Hepatic stellate cell (primary cell): Measurements from ENCODE around the gene SORBS1.

Experiments used
- DNase-seq: peaks from one replicate; pipeline ENCODE4 v3.0.0; 2011; ENCODE audit warnings: low spot score

Gene SORBS1

DNA sequence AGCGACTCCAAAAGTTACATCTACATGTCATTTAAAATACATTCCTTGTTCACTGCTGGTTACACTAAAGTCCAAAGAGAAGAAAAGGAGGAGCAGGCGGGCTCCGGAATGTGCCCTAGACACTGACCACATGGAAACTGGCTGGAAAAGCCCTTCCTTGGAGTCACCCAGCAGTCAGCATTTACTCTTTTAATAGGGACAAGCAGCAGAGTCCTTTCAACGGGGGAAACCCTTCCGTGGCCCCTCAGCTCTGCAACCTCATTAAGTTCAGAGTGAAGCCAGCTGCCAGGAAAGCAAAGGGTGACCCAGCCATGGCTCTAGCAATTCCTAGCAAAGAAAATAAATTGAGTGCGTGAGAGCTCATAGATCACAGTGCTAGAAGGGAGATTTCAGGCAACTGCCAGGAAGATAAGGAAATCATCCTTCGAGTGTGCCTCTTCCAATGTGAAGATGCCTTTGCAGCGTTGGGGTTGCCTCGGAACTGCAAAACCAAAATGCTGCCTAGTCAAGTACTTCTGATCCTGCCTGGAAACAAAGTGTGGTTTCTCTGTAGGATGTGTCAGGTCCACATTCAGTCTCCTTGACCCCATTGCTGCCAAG, 101.6 kb downstream of the SORBS1 start:
- no peak for DNase-seq

DNA sequence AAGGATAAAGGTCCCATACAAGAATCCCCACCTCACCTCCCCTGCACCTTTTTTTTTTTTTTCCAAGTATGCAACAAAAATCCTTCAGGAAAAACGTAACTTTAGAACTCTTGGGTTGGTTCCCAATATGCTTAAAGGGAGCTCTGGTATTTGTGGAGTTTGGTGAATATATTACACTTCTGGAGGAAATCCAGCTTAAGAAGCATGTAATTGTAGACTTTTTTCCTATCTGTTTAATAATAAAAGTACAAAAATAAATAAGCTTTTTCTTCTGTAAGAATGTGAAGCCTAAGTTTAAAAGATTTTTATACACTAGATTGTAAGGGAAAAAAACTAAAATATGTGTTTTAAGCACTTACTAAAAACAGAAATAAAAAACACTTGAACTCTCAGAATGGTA, 102.3 kb downstream of the SORBS1 start:
- no peak for DNase-seq

DNA sequence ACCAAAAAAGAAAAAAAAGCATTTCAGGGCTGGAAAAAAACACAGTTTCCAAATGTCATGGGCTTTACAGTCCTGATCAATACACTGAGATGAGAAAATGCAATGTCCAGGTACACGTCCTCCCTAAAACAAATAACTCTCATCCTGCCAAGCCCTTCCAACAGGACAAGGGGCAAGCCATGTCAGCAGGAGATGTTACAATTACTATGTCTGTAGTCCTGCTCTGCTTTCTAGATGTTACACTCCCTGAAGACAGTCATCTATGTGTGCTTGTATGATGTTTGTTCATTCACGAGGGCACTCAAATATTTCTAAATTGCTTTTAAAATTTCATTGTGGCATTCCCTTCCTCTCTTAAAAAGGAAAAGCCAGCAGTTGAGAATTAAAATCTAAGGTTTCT, 103.2 kb downstream of the SORBS1 start:
- no peak for DNase-seq

DNA sequence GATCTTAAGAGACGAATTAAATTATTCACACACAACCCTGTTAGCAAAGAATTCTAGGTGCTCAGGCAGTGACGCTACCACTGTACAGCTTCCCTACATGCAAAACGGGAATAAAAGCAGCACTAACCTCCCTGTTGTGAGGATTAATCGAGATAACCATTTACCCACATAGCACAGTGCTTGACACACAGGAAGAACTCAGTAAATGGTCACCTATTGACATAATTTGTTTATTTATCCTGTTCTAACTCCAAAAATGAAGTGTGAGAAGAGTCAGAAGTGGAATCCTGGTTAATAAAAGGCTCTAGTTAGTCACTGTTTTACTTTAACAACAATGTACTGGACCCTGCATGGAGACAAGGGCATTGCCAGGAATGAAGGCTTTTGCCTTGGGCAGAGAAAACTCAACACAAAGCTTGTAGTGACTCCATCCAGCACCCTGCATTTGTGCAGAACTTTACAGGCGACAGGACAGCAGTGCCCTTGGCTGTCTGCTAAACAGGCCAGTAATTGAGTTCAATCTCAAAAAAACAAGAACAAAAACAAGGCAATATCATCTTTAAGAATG, 103.8 kb downstream of the SORBS1 start:
- no peak for DNase-seq

DNA sequence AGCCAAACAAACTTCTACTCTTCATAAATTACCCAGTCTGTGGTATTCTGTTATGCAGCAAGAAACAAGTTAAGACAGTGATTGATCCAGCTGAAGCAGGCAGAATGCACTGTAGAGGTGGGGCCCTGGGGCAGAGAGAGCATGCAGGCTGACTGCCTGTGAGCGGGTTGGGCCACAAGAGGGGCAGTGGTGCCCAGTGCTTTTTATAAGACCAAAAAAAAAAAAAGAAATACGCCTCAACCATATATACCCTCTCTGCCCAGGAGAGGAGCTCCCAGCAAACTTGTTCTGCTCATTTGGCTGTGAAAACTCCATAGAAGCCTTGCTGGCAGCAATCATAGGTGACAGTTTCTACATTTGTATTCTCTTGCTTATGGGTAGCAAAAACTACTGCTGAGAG, 104.7 kb downstream of the SORBS1 start:
- DNase-seq = no peak

DNA sequence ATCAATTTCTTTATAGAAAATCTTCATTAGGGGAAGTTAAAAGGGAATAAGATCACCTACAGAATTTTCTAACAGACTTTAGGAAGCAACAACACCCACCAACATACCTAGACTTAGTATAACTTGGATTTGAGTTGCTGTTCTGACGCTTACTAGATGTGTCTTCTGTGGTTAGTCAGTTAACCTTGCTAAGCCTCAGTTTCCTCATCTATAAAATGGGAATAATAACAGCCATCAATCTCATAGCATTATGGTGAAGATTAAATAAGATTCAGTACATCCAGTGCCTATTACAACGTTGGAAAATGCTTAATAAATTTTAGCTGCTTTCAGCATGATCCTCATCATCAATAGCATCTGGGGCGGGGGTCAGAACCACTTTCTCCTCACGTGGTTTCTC, 106.2 kb downstream of the SORBS1 start:
- DNase-seq = no peak

DNA sequence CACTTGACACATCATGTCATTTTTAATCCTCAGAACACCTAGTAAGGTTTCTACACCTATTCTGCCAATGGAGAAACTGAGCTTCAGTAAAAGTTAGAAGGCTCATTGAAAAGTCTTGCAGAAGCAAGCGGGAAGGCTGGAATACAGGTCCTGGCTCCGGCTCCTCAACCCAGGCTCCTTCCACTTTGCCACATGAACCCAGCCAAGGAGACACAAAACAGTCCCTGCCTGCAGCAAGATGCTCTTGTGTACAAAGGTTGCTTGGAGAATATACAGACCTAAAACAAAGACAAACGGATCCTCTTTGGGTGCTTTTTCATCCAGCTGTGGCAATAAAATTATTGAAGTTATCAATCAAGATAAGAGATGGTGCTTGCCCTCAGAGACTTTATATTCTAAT, 106.8 kb downstream of the SORBS1 start:
- DNase-seq = no peak

DNA sequence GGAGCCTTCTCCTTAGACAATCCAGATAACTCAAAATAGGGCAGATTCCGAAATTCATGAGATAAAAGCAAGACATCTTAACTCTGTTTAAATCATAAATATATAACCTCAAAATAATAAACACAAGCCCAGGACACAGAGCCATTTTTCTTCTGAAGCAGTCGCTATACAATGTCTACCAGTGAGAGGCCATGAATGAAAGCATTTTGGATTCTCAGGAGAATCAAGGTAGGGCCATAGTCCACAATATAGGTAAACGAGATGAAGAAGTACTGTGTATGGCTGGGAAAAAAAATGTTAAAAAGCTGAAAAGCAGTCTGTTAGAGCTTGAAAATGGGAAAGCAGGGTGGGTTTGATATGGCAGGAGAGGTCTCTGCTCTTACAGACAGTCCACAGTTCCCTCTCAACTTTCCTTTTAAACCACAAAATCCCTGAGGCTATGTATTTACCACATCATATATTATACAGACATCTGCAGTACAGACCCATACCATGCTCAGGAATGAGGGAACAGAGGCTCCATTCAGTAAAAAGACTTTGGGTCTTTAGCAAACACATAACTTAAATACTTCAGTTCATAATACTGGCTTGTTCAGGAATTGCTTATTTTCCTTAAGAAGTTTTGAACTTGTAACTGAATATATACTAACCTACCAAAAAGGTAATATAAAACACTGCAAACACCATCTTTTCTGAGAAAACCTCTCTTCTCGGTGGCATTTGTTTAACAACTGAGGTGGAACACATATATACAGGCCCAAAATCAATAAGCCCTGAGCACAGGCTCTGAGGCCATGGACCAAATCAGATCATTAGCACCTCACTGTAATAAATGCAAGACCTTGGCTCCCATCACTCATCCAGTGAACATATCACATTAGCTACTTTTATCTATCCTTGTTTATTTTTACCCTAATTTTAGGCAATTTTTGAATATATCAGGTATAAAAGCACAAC, 109.3 kb downstream of the SORBS1 start:
- DNase-seq = no peak

DNA sequence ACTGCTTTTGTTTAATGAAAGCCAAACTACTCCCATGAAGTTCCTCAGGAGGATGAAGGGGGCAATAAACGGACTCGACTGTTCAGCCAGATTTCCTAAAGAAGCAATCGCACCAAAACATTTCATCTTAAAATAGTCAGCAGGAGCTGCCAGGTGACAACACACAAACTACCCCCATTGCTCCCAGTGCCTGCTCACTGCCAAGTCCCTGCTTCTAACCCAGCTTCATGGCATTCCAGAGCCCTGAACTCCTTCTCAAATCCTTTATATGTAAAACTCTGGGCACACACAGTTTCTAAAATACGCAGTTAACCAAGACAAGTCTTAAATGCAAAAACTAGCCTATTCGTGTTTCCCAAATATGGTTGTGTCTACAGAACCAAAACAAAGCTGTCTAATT, 110.0 kb downstream of the SORBS1 start:
- no peak for DNase-seq

DNA sequence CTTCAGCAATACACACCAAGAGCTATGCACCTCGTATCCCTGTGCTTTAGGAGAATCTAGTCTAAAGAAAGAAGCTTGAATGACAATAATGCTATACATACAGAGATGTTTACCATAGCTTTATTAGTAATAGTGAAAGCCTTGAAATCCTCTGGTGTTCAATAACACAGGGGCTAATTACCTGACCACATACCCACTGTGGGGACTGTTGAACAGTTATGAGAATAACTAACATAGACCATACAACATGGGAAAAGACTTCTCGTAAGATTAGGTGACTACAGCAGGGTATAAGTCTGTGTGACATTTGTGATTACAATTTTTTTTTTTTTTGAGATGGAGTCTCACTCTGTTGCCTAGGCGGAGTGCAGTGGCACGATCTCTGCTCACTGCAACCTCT, 111.0 kb downstream of the SORBS1 start:
- no peak for DNase-seq

DNA sequence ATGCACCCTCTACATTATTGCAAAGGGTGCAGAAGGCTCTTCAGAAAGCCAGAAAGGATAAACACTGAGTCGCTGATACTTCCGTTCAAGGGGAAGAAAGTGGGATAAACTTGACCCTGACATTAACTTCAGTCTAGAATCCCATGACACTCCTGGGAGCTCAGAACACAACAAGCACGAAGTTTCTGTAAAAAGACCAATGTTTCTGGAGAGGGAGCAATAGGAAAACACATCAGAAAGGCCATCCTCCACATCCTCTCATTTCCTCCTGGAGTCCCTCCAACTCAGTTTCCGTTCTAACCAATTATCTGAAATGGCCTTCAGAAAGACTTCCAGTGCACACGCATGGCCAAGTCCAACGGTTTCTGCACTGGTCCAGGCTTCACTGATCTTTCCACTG, 113.5 kb downstream of the SORBS1 start:
- DNase-seq = no peak

DNA sequence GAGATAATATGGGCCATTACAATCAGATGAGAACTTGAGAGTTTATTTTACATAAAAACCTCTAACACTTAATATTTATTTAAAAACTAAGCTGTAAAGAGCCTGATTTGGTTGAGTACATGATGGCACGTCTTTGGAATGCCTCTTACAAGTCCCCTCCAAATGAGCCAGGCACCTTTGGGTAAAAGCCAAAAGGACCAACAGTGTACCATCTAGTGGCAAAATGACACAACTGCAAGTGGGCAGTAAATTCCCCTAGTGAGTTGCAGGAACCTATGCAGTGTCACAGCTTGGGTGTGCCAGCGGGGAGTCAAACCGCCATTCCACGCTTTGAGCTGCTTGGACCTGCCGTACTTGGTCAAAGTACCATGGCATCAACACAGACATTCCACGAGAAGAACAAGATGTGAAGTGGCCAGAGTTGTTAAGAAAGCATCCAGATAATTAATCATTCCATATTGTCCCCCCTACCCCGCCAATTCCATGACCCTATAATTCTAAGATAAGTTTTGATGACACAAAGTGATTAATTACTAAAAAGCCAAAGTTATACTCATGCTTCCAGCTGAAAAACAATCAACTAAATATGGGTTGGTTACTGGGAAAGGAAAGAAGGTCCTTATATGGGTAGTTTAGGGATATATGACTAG, 115.2 kb downstream of the SORBS1 start:
- peak; percentile 64 for DNase-seq

DNA sequence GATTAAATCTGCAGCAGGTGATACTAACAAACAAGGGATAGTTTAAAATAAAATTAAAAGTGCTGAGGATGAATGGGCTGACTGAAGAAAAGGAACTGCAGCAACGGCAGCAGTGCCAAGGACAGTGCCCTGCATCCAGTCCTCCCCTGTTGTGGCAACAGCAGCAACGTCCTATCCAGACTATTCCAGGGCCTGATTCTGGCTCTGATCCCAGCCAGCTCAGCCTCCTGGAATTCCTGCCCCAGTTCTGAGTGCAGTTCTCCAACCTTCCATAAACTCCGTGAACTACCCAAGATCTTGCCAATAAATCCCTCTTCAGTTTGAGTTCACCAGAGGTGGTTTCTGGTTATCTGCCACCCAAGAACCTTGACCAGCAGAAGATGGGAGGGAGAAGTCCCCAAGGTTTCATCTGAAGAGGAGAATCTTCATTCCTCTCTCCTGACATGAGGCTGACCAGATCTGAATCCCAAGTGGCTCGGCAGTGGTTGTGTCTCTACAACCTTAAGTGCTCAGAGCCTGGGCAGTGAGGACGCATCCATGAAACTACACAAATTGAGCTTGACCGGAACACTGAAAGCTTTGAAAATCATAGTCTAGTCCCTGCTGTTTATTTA, 115.8 kb downstream of the SORBS1 start:
- peak; percentile 77 for DNase-seq

DNA sequence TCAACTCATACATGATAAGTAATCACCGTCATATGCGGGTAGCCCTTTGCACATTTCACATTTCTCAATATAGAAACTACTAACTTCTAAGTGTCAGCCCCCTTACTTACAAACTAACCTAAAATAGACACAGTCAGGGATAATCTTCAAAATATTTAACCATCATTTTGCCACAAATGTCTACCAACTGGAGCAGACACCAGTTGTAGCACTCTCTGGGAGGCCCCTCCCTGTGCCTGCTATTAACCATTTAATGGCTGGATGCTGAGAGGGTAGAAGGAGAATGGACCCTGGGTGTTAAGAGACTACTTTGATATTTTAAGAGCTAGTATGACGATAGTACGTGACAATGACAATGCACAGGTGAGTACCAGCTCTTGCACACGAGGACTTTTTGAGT, 116.4 kb downstream of the SORBS1 start:
- no peak for DNase-seq

DNA sequence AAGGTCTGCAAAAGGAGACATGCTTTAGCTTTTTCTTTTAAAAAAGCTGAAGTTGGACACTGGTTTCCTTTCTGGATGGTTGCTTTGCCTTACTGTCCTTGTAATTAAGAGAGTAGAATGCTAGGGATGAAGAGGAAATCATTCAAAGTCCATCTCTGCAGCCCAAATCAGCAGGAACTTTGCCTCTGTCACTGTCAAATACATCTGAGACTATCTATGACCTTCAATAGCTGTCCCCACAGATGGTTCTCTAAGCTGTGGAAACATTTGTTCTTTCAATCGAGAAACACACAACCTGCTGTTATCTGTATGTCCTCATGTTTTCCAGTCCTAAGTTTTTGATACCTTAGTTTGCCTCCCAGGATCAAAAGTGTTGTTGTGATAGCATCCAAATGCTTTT, 117.5 kb downstream of the SORBS1 start:
- no peak for DNase-seq

DNA sequence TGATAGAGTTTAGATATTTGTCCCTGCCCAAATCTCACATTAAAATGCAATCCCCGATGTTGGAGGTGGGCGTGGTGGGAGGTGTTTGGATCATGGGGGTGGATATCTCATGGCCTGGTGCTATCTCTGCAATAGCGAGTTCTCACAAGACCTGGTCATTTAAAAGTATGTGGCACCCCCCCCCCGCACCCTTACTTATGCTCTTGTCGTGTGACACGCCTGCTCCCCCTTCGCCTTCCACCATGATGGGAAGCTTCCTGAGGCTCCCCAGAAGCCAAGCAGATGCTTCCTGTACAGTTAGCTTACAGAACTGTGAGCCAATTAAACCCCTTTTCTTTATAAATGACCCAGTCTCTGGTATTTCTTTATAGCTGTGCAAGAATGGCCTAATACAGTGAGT, 118.8 kb downstream of the SORBS1 start:
- no peak for DNase-seq

DNA sequence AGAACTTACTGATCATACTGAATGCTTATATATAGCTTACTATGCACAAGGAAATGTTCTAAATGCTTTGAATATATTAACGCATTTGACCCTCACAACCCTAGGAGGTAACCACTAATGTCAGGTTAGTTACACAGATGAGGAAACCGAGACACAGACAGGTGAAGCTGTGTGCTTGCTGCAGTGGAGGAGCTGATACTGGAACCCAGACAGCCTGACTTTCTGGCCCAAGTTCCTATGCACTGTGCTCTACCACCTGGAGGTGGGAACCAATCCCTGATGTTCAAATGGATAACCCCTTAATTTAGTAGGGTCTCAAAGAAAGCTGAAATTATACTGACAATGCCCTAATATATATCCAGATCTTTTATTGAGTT, 119.6 kb downstream of the SORBS1 start:
- DNase-seq = no peak

DNA sequence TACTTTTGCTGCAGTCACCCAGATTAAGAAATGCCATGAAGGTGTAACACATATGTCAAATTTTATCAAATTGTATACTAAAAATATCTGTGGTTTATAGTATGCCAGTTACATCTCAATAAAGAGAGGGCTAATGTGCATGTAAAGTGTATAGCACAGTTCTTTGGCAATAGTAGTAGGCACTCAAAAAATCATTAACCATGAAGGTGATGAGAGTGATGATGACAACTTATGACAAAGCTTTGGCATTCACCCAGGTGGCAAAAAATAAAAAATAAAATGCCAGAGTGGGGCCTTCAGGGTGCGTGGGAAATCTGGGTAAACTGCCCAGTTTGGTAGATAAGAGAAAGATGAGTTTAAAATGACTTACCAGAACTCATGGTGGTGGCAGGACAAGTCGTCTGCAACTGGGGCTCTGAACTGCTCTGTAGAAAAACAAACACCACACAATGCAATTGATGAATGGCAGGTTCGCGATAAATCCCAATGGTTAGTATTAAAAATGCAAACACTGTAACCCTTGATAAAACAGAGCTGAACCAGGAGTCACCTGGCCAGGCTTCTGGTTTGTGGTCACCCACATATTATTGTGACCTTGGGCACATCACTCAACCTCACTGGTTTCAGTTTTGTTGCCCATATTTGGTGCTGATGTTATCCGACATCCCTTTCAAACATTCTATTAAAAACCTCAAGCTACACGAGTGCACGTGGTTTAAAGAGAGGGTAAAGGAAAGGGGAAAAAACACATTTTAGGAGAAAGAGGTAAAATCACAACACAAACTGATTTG, 120.2 kb downstream of the SORBS1 start:
- no peak for DNase-seq

DNA sequence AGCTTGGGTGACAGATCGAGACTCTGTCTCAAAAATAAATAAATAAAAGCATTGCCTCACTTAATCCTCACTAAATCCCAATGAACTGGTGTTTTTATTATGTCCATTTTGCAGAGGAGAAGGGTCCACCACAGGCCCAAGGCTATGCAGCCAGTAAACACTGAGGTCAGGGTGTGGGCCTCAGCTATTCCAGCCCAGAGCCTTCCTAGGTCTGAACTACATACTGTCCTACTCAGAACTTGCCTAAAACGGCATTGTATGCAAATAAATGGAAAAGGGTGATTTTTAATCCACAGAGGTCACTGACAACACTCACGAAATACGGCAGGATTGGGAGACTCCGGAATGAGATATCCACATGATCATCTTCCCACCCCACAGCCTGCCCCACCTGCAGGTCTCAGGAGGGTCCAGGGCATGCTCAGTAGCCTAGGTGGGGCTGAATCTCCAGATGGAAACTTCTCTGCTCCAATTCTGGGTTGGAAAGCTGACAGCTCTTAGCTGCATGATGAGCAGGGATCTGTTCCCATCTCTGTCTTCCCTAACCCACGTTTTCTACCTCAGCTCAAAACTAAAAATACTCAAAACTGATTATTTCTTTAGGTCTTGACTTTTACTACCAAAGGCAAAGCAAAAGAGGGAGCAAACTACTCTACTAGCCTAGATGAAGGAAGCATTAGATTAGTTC, 121.0 kb downstream of the SORBS1 start:
- DNase-seq = no peak

DNA sequence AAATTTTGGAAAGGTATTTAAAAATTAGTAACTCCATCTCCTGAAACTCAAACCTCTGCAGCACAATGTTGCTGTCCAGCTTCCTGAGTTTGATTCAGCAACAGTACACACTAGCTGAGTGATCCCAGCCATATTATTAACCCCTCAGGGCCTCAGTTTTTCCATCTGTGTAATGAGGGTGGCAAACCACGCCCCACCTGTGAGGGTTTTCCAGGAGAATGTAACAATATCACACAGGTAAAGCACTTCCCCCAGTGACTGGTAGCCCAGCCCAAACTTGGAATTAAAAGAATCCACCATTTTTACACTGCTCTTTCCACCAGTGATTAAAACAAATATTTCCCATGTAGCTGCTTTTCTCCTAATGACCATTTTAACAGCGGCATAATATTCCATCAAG, 122.4 kb downstream of the SORBS1 start:
- DNase-seq = no peak

DNA sequence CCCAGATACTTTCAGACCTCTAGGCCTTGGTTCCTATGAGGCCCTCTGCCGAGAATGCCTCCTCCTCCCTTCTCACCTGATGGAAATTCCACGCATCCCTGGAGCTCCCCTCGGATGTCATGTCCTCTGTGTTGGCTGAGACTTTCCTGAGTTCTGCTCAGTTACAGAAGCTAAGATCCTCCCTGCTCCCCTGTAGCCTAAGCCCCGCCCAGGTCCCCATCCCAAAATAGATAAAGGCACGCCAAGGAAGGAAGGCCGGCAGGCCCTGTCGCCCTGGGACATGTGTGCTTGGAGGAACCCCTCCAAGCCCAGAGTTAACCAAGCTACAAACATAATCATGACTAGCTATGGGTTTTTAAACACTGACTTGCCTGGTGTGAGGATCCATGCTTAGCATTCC, 123.5 kb downstream of the SORBS1 start:
- no peak for DNase-seq
